Measurements from ENCODE around the gene CXorf58.
A peak's percentile ranks its signal among the peaks of the same experiment; 100 is the strongest.
"Not testable (repeated sequence)": the region's sequence is repeated elsewhere in the genome, so short reads cannot be mapped to it uniquely, and the experiment has no call there.

The CXorf58 gene

DNA sequence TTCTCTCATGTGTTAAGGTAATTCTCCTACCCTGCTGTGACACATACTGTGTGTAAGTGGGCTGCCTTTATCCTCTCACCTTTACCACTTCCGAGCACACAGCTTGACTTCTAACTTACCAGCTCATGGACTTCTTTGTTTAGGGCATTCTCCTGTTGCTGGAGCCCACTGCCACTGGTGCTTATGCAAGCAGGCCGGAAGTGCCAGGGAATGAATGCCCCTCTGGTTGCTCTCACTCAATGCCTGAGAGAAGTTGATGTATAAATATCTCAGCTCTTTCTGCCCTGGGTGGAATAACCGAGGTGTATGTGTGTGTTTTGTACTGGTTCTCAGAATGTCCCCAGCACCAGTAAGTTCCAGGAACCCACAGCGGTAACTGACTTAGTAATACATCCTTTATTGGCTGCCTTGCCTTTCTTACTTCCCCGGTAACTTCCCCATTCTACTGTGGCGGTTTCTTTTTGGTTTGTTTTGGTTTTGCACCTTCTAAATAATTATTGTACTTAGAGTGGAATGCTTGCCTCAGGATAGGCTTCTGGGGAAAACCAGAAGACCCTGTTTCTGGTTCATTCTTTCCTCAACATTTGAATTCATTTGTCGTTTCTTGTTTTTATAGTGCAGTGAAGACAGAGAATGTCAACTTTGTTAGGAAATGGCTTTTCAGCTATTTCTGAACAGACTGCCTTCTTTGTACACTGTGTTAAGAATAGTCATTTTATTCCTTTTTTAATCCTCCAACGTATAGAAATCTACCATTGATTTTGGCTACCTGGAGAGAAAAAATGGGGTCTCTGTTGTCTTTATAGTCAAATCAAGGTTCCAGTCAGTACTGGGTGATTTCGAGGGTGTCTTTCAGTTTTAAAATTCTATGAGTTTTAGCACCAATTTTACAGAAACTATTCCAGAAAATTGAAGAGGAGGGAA, 45.4 kb downstream of the CXorf58 start:
- peak overlapping the region; percentile 38; the same call in 1 of the 2 replicates for H3K4me3 ChIP-seq (ENCODE audit: low read depth, low read length)
- peak; percentile 33 for DNase-seq (ENCODE audit: low read depth)
- TF ChIP-seq CTCF (IDR thresholded peaks at IDR 0.05; ENCODE audit: low read depth, low read length, missing control alignments) = no peak

DNA sequence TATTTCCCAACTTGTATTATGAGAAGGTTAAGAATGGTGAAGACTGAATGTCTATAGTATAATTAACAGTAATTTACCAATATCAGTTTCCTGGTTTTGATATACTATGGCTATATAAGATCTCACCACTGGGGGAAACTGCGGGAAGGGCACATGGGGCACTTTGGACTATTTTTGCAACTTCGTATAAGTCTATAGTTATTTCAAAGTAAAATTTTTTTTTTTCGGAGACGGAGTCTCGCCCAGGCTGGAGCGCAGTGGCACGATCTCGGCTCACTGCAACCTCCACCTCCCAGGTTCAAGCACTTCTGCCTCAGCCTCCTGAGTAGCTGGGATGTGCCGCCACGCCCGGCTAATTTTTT, 46.1 kb downstream of the CXorf58 start:
- no peak for DNase-seq (ENCODE audit: low read depth)
- peak; percentile 25 for TF ChIP-seq CTCF (IDR thresholded peaks at IDR 0.05; ENCODE audit: low read depth, low read length, missing control alignments)
- no peak overlapping the region; the same call in 1 of the 2 replicates for H3K4me3 ChIP-seq (ENCODE audit: low read depth, low read length)

DNA sequence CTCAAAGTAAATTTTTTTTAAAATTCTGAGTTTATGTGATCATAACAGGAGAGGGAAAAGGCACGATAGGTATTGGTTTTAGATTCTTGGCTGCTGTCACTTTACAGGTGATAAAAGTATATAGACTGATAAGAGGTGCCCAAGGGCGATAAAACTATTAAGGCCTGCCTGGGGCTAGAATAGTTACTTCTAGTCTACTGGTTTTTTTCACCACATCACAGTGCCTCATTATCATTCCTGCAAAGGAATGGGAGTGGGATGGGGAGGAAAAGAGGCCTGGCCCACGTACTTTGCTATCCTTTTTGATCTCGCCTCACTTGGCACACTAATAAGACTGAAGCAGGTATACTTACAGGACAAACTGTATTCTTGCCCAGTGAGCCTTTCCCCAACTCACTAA, 46.6 kb downstream of the CXorf58 start:
- no peak overlapping the region for H3K4me3 ChIP-seq (ENCODE audit: low read depth, low read length)
- no peak for DNase-seq (ENCODE audit: low read depth)
- TF ChIP-seq CTCF (IDR thresholded peaks at IDR 0.05; ENCODE audit: low read depth, low read length, missing control alignments) = no peak

- no peak for DNase-seq (ENCODE audit: low read depth)
- TF ChIP-seq CTCF (IDR thresholded peaks at IDR 0.05; ENCODE audit: low read depth, low read length, missing control alignments) = no peak
These were observed 52.0 kb downstream of the CXorf58 start for GRCh38 chrX:23959781-23960180.

DNA sequence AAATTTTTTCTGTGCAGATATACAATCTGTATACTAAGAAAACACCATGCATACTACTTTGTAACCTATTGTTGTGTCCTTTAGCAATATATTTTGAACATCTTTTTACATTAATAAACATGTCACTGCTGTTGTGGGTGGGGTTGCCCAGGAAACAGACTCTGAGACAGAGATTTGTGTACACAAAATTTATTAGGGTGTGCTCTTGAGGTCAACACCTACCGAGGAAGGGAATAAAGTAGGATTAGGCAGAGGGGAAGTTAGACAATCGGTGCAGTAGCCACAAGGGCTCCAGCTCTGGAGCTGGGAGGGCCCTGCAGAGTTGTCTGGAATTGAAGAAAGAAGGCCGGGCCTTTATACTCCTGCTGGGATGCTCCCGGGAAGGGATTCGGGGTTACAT, 56.4 kb downstream of the CXorf58 start:
- TF ChIP-seq CTCF (IDR thresholded peaks at IDR 0.05; ENCODE audit: low read depth, low read length, missing control alignments) = no peak
- no peak overlapping the region for H3K4me3 ChIP-seq (ENCODE audit: low read depth, low read length)
- DNase-seq (ENCODE audit: low read depth) = no peak

More at GRCh38 chrX:23959781-23960180, 52.0 kb downstream of the CXorf58 start:
- no peak overlapping the region for H3K4me3 ChIP-seq (ENCODE audit: low read depth, low read length)

- not testable (repeated sequence) for DNase-seq (ENCODE audit: low read depth); H3K4me3 ChIP-seq (ENCODE audit: low read depth, low read length)
These were observed 57.8 kb downstream of the CXorf58 start for GRCh38 chrX:23965630-23966029.

GRCh38 chrX:23978491-23978890, 70.7 kb downstream of the CXorf58 start:
- DNase-seq (ENCODE audit: low read depth) = no peak
- no peak for TF ChIP-seq CTCF (IDR thresholded peaks at IDR 0.05; ENCODE audit: low read depth, low read length, missing control alignments)
- H3K4me3 ChIP-seq (ENCODE audit: low read depth, low read length) = no peak overlapping the region
